Measurements from ENCODE around the gene APBA2. TPM values are rescaled to one million over a fixed set of nuclear protein-coding genes. Genes with fewer than 3 reads are reported as not detected.
A peak's percentile ranks its signal among the peaks of the same experiment; 100 is the strongest.
"Not testable (repeated sequence)": the region's sequence is repeated elsewhere in the genome, so short reads cannot be mapped to it uniquely, and the experiment has no call there.

The APBA2 gene
- total RNA-seq, 2 donors from 2014 or later = 2.3 to 3.8 TPM

GRCh38 chr15:28997791-28998190 is 112.0 kb downstream of the APBA2 start:
- peaks cover 14% of the 10 kb centered on the region for H3K4me1 Mint-ChIP-seq
- no peak overlapping the region for H3K27ac Mint-ChIP-seq
- ATAC-seq (replicated peaks) = no peak
- no peak overlapping the region for H3K4me3 Mint-ChIP-seq
- no peaks in the 10 kb centered on the region for H3K36me3 Mint-ChIP-seq (ENCODE audit: low read depth)
- H3K27me3 Mint-ChIP-seq = no peaks in the 10 kb centered on the region
- H3K9me3 Mint-ChIP-seq = no peaks in the 10 kb centered on the region

- ATAC-seq (replicated peaks) = no peak
- Mint-ChIP-seq H3K4me1 (peaks cover 8% of the 10 kb centered on the region), H3K9me3 (no peaks in the 10 kb centered on the region)
Measured at GRCh38 chr15:28998511-28998910, 112.7 kb downstream of the APBA2 start.

GRCh38 chr15:29003191-29003839 is 117.5 kb downstream of the APBA2 start:
- Mint-ChIP-seq H3K4me3 (no peak overlapping the region), H3K27me3 (no peaks in the 10 kb centered on the region), H3K27ac (no peak overlapping the region), H3K9me3 (no peaks in the 10 kb centered on the region), H3K36me3 (ENCODE audit: low read depth) (no peaks in the 10 kb centered on the region), H3K4me1 (no peaks in the 10 kb centered on the region)
- no peak for ATAC-seq (replicated peaks)

More at GRCh38 chr15:28998511-28998910, 112.7 kb downstream of the APBA2 start:
- no peak overlapping the region for H3K4me3 Mint-ChIP-seq
- no peak overlapping the region for H3K27ac Mint-ChIP-seq
- H3K27me3 Mint-ChIP-seq = no peaks in the 10 kb centered on the region
- H3K36me3 Mint-ChIP-seq (ENCODE audit: low read depth) = no peaks in the 10 kb centered on the region

- no peak overlapping the region for H3K27ac Mint-ChIP-seq
- H3K4me1 Mint-ChIP-seq = no peaks in the 10 kb centered on the region
- no peaks in the 10 kb centered on the region for H3K9me3 Mint-ChIP-seq
- H3K36me3 Mint-ChIP-seq (ENCODE audit: low read depth) = no peaks in the 10 kb centered on the region
- no peak overlapping the region for H3K4me3 Mint-ChIP-seq
- ATAC-seq (replicated peaks) = no peak
- H3K27me3 Mint-ChIP-seq = no peaks in the 10 kb centered on the region
Measured at GRCh38 chr15:29003840-29004233, 118.1 kb downstream of the APBA2 start.

- H3K4me1 Mint-ChIP-seq = no peaks in the 10 kb centered on the region
- no peak overlapping the region for H3K4me3 Mint-ChIP-seq
- no peaks in the 10 kb centered on the region for H3K27me3 Mint-ChIP-seq
- H3K27ac Mint-ChIP-seq = no peak overlapping the region
- no peaks in the 10 kb centered on the region for H3K9me3 Mint-ChIP-seq
- ATAC-seq (replicated peaks) = no peak
- no peaks in the 10 kb centered on the region for H3K36me3 Mint-ChIP-seq (ENCODE audit: low read depth)
Measured at GRCh38 chr15:29005931-29006330, 120.2 kb downstream of the APBA2 start.

GRCh38 chr15:29008846-29009245 is 123.1 kb downstream of the APBA2 start:
- H3K4me1 Mint-ChIP-seq = peaks cover 9% of the 10 kb centered on the region
- no peaks in the 10 kb centered on the region for H3K36me3 Mint-ChIP-seq (ENCODE audit: low read depth)
- H3K27ac Mint-ChIP-seq = no peak overlapping the region
- no peak overlapping the region for H3K4me3 Mint-ChIP-seq
- H3K9me3 Mint-ChIP-seq = no peaks in the 10 kb centered on the region
- ATAC-seq (replicated peaks) = no peak
- H3K27me3 Mint-ChIP-seq = no peaks in the 10 kb centered on the region

GRCh38 chr15:29012097-29012496 is 126.3 kb downstream of the APBA2 start:
- no peaks in the 10 kb centered on the region for H3K36me3 Mint-ChIP-seq (ENCODE audit: low read depth)
- H3K4me3 Mint-ChIP-seq = no peak overlapping the region
- peaks cover 19% of the 10 kb centered on the region for H3K4me1 Mint-ChIP-seq
- H3K27ac Mint-ChIP-seq = no peak overlapping the region
- H3K9me3 Mint-ChIP-seq = no peaks in the 10 kb centered on the region
- ATAC-seq (replicated peaks) = no peak
- no peaks in the 10 kb centered on the region for H3K27me3 Mint-ChIP-seq

- Mint-ChIP-seq H3K36me3 (ENCODE audit: low read depth) (no peaks in the 10 kb centered on the region), H3K4me1 (peaks cover 19% of the 10 kb centered on the region), H3K27ac (no peak overlapping the region), H3K9me3 (no peaks in the 10 kb centered on the region), H3K4me3 (no peak overlapping the region), H3K27me3 (no peaks in the 10 kb centered on the region)
- no peak for ATAC-seq (replicated peaks)
Measured at GRCh38 chr15:29014493-29014892, 128.7 kb downstream of the APBA2 start.

GRCh38 chr15:29016518-29016917 is 130.7 kb downstream of the APBA2 start:
- ATAC-seq (replicated peaks) = no peak
- Mint-ChIP-seq H3K9me3 (no peaks in the 10 kb centered on the region), H3K4me1 (peaks cover 20% of the 10 kb centered on the region), H3K27me3 (no peaks in the 10 kb centered on the region), H3K27ac (no peak overlapping the region), H3K4me3 (no peak overlapping the region), H3K36me3 (ENCODE audit: low read depth) (no peaks in the 10 kb centered on the region)

- Mint-ChIP-seq H3K4me3 (no peak overlapping the region), H3K9me3 (no peaks in the 10 kb centered on the region), H3K27me3 (no peaks in the 10 kb centered on the region), H3K27ac (no peak overlapping the region), H3K36me3 (ENCODE audit: low read depth) (no peaks in the 10 kb centered on the region), H3K4me1 (peaks cover 21% of the 10 kb centered on the region)
- ATAC-seq (replicated peaks) = no peak
Measured at GRCh38 chr15:29018120-29018805, 132.5 kb downstream of the APBA2 start.

- H3K4me3 Mint-ChIP-seq = no peak overlapping the region
- no peak for ATAC-seq (replicated peaks)
- no peaks in the 10 kb centered on the region for H3K27me3 Mint-ChIP-seq
- H3K36me3 Mint-ChIP-seq (ENCODE audit: low read depth) = no peaks in the 10 kb centered on the region
- no peaks in the 10 kb centered on the region for H3K9me3 Mint-ChIP-seq
- H3K4me1 Mint-ChIP-seq = peaks cover 11% of the 10 kb centered on the region
- no peak overlapping the region for H3K27ac Mint-ChIP-seq
Measured at GRCh38 chr15:29018995-29019976, 133.5 kb downstream of the APBA2 start.

- H3K9me3 Mint-ChIP-seq = no peaks in the 10 kb centered on the region
- peak overlapping the region; percentile 3 for H3K4me3 Mint-ChIP-seq
- H3K27ac Mint-ChIP-seq = no peak overlapping the region
- H3K36me3 Mint-ChIP-seq (ENCODE audit: low read depth) = no peaks in the 10 kb centered on the region
- no peak for ATAC-seq (replicated peaks)
- peaks cover 6% of the 10 kb centered on the region for H3K4me1 Mint-ChIP-seq
- no peaks in the 10 kb centered on the region for H3K27me3 Mint-ChIP-seq
Measured at GRCh38 chr15:29021857-29022256, 136.1 kb downstream of the APBA2 start.

GRCh38 chr15:29024662-29025061 is 138.9 kb downstream of the APBA2 start:
- Mint-ChIP-seq H3K27me3 (no peaks in the 10 kb centered on the region), H3K4me1 (peaks cover 6% of the 10 kb centered on the region), H3K36me3 (ENCODE audit: low read depth) (no peaks in the 10 kb centered on the region), H3K4me3 (no peak overlapping the region), H3K9me3 (no peaks in the 10 kb centered on the region), H3K27ac (no peak overlapping the region)
- no peak for ATAC-seq (replicated peaks)

GRCh38 chr15:29025411-29025810 is 139.6 kb downstream of the APBA2 start:
- not testable (repeated sequence) for H3K27me3 Mint-ChIP-seq; H3K36me3 Mint-ChIP-seq (ENCODE audit: low read depth); H3K9me3 Mint-ChIP-seq; ATAC-seq (replicated peaks); H3K4me3 Mint-ChIP-seq; H3K4me1 Mint-ChIP-seq; H3K27ac Mint-ChIP-seq
